Kidney epithelial cell (primary cell): ENCODE data around the gene LATS1. TPM values are rescaled to one million over a fixed set of nuclear protein-coding genes. Genes with fewer than 3 reads are reported as not detected.

Source experiments
- DNase-seq: peaks from one replicate; pipeline ENCODE4 v3.0.0-alpha.2; 2010; ENCODE audit warnings: low read depth
- H3K27me3 ChIP-seq: 2 replicates; pipeline ENCODE4 v1.6.0; 2011; ENCODE audit warnings: low read length; ENCODE audit not compliant: control insufficient read depth, insufficient read depth
- H3K36me3 ChIP-seq: 2 replicates; pipeline ENCODE4 v1.5.1; 2011; ENCODE audit warnings: low read length; ENCODE audit not compliant: control insufficient read depth, insufficient read depth
- H3K4me3 ChIP-seq: 2 replicates; pipeline ENCODE4 v1.5.1; 2011; ENCODE audit warnings: low read depth, mild to moderate bottlenecking, control low read depth, low read length
- CTCF ChIP-seq: IDR thresholded peaks from 2 replicates; pipeline ENCODE4 v1.5.1; 2011; ENCODE audit warnings: mild to moderate bottlenecking, moderate library complexity, low read length, control low read depth, inconsistent platforms; ENCODE audit not compliant: insufficient read depth, poor library complexity, severe bottlenecking
- total RNA-seq: library from RNA; depleted of rRNA; stranded (reverse); fragments of >200 nt; gene quantifications from 2 replicates; pipeline ENCODE4 v1.2.3, GENCODE V29; 2015

The LATS1 gene
- total RNA-seq, 1 donor from 2014 or later = 20.5 TPM

- Histone ChIP-seq H3K4me3 (no peak overlapping the region), H3K27me3 (no peaks in the 10 kb centered on the region), H3K36me3 (no peaks in the 10 kb centered on the region)
- TF ChIP-seq CTCF = no peak
- no peak for DNase-seq
Observed at GRCh38 chr6:149608381-149608982, 109.4 kb downstream of the LATS1 start.

Other genes starting within 250 kb of the LATS1 start
- gene ZC3H12D, start 233.1 kb downstream of the LATS1 start, total RNA-seq = not detected in 2 replicates
- 26.5 and 34.6 TPM in 2 replicates for gene PPIL4, start 172.1 kb downstream of the LATS1 start, total RNA-seq
- 39.1 and 42.3 TPM in 2 replicates for gene GINM1, start 151.7 kb downstream of the LATS1 start, total RNA-seq
- 16.7 and 17.9 TPM in 2 replicates for gene KATNA1, start 69.4 kb downstream of the LATS1 start, total RNA-seq
- gene NUP43, start 28.4 kb upstream of the LATS1 start, total RNA-seq = 26.5 and 26.9 TPM in 2 replicates
- gene PCMT1, start 31.6 kb upstream of the LATS1 start, total RNA-seq = 110 and 112 TPM in 2 replicates
- gene LRP11, start 146.3 kb upstream of the LATS1 start, total RNA-seq = 34.9 and 37.9 TPM in 2 replicates
- not detected in 2 replicates for gene RAET1E, start 180.0 kb upstream of the LATS1 start, total RNA-seq
- not detected in 2 replicates for gene RAET1G, start 205.0 kb upstream of the LATS1 start, total RNA-seq
- gene ULBP2, start 223.9 kb upstream of the LATS1 start, total RNA-seq = 3.5 and 6.1 TPM in 2 replicates
- gene ULBP1, start 245.8 kb upstream of the LATS1 start, total RNA-seq = 6.0 and 7.5 TPM in 2 replicates